Neural progenitor cell (in vitro differentiated cells): ENCODE measurements around the gene GOLGA8T. TPM values are rescaled to one million over a fixed set of nuclear protein-coding genes. Genes with fewer than 3 reads are reported as not detected.
"Not testable (repeated sequence)": the region's sequence is repeated elsewhere in the genome, so short reads cannot be mapped to it uniquely, and the experiment has no call there.

ENCODE experiments used
- DNase-seq: peaks from one replicate; pipeline ENCODE4 v3.0.0-alpha.2; 2016; ENCODE audit warnings: low spot score
- H2AFZ ChIP-seq: fragments of 200-600 bp; sonication (generic); replicated peaks from 2 replicates; pipeline ENCODE4 v1.6.1; 2016; ENCODE audit warnings: antibody characterized with exemption
- H3F3A ChIP-seq: fragments of 200-600 bp; sonication (generic); 2 replicates; pipeline ENCODE4 v1.6.1; 2016; ENCODE audit warnings: antibody characterized with exemption, low read depth
- H3K27ac ChIP-seq: fragments of 200-600 bp; sonication (generic); 2 replicates; pipeline ENCODE4 v1.5.1; 2016; ENCODE audit warnings: mild to moderate bottlenecking
- H3K27me3 ChIP-seq: fragments of 200-600 bp; sonication (generic); 2 replicates; pipeline ENCODE4 v1.6.1; 2016; ENCODE audit warnings: mild to moderate bottlenecking, moderate library complexity
- H3K36me3 ChIP-seq: fragments of 200-600 bp; sonication (generic); 2 replicates; pipeline ENCODE4 v1.5.1; 2016
- H3K4me1 ChIP-seq: fragments of 200-600 bp; sonication (generic); 2 replicates; pipeline ENCODE4 v1.6.1; 2016; ENCODE audit warnings: mixed run types
- H3K4me2 ChIP-seq: fragments of 200-600 bp; sonication (generic); 2 replicates; pipeline ENCODE4 v1.6.1; 2016
- H3K4me3 ChIP-seq: fragments of 200-600 bp; sonication (generic); 2 replicates; pipeline ENCODE4 v1.5.1; 2016
- H3K79me2 ChIP-seq: fragments of 200-600 bp; sonication (generic); 2 replicates; pipeline ENCODE4 v1.6.1; 2016; ENCODE audit warnings: low read depth
- H3K9ac ChIP-seq: fragments of 200-600 bp; sonication (generic); 2 replicates; pipeline ENCODE4 v1.6.1; 2016
- H3K9me3 ChIP-seq: fragments of 200-600 bp; sonication (generic); 2 replicates; pipeline ENCODE4 v1.5.1; 2016; ENCODE audit warnings: low read depth
- H4K20me1 ChIP-seq: fragments of 200-600 bp; sonication (generic); 2 replicates; pipeline ENCODE4 v1.6.1; 2016; ENCODE audit warnings: low read depth
- H3K27ac Mint-ChIP-seq: 3 replicates; pipeline ENCODE4 v1.8.0; 2021; ENCODE audit warnings: mixed read lengths
- H3K27me3 Mint-ChIP-seq: 2 replicates; pipeline ENCODE4 v1.8.0; 2022; ENCODE audit warnings: low read depth, mild to moderate bottlenecking, inconsistent platforms, moderate library complexity, mixed read lengths; ENCODE audit not compliant: insufficient read depth
- H3K36me3 Mint-ChIP-seq: 3 replicates; pipeline ENCODE4 v1.8.0; 2021; ENCODE audit warnings: mixed read lengths
- H3K4me1 Mint-ChIP-seq: 3 replicates; pipeline ENCODE4 v1.8.0; 2021; ENCODE audit warnings: mixed read lengths
- H3K4me3 Mint-ChIP-seq: 3 replicates; pipeline ENCODE4 v1.8.0; 2021; ENCODE audit warnings: mild to moderate bottlenecking, moderate library complexity, mixed read lengths
- H3K9me3 Mint-ChIP-seq: 3 replicates; pipeline ENCODE4 v1.8.0; 2020; ENCODE audit warnings: mixed read lengths
- total RNA-seq: library from RNA; depleted of rRNA; stranded (reverse); fragments of >200 nt; gene quantifications from 2 replicates; pipeline ENCODE4 v1.2.3, GENCODE V29; 2015; ENCODE audit warnings: low replicate concordance
- TF ChIP-seq, protein P1 (sequence below): fragments of 200-600 bp; sonication (generic); IDR thresholded peaks from 2 replicates; pipeline ENCODE4 v1.5.1; 2017; ENCODE audit warnings: antibody characterized with exemption, mild to moderate bottlenecking

Gene GOLGA8T
- total RNA-seq, 1 donor from 2014 or later, result not detected

DNA sequence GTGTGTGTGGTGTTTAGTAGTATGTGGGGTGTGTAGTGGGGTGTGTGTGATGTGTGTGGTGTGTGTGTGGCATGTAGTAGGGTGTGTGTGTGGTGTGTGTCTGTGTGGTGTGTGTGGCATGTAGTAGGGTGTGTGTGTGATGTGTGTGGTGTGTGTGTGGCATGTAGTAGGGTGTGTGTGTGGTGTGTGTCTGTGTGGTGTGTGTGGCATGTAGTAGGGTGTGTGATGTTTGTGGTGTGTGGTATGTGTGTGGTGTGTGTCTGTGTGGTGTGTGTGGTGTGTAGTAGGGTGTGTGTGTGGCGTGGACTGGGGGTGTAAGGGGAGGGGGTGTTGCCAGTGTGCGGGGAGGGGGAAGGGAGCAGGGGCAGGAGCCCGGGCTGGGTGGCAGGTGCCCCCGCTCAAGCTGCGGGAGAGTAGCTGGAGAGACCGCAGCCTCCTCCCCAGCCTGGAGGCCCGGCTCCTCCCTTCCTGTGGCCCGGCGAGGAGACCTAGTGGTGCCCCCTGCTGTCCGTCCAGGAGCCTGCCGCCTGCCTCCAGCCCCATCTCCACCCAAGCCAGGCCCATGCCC, 38.3 kb downstream of the GOLGA8T start:
- H3K79me2 ChIP-seq, H3K9me3 ChIP-seq, H3K4me3 ChIP-seq, H3K27ac ChIP-seq, H3K36me3 Mint-ChIP-seq, H3K27me3 ChIP-seq, H2AFZ ChIP-seq, H3K4me1 Mint-ChIP-seq, H3K27ac Mint-ChIP-seq, H3K36me3 ChIP-seq, H3F3A ChIP-seq, H3K9me3 Mint-ChIP-seq, H3K27me3 Mint-ChIP-seq, H3K4me2 ChIP-seq, H4K20me1 ChIP-seq, H3K4me1 ChIP-seq, H3K9ac ChIP-seq: not testable (repeated sequence)
- TF ChIP-seq, protein P1, sequence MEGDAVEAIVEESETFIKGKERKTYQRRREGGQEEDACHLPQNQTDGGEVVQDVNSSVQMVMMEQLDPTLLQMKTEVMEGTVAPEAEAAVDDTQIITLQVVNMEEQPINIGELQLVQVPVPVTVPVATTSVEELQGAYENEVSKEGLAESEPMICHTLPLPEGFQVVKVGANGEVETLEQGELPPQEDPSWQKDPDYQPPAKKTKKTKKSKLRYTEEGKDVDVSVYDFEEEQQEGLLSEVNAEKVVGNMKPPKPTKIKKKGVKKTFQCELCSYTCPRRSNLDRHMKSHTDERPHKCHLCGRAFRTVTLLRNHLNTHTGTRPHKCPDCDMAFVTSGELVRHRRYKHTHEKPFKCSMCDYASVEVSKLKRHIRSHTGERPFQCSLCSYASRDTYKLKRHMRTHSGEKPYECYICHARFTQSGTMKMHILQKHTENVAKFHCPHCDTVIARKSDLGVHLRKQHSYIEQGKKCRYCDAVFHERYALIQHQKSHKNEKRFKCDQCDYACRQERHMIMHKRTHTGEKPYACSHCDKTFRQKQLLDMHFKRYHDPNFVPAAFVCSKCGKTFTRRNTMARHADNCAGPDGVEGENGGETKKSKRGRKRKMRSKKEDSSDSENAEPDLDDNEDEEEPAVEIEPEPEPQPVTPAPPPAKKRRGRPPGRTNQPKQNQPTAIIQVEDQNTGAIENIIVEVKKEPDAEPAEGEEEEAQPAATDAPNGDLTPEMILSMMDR, result peak; percentile 43
- peak overlapping the region; percentile 7 for H3K4me3 Mint-ChIP-seq
- peak; percentile 0 for DNase-seq

DNA sequence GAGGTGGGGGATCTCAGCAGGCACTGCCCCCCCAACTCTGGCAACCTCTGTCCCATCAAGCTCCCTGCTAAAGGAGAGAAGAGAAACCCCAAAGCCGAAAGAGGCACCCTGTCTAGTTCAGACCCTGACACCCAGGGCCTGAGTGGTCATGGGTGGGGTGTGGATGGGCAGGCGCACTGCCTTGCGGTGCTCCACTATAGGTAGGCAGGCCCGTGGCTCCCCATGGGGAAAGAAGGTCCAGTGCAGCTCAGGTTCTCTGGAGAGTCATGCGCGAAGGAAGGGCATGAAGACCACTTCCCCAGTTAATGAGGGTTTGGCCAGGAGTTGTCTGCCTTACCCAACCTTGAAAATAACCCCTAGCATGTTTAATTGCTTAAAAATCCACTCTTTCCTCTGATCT, 40.4 kb downstream of the GOLGA8T start:
- not testable (repeated sequence) for H3K27ac ChIP-seq, H3K27me3 ChIP-seq, H3K4me3 ChIP-seq, H4K20me1 ChIP-seq, H3K4me1 Mint-ChIP-seq, H3K4me1 ChIP-seq, H3K9me3 Mint-ChIP-seq, H3K36me3 Mint-ChIP-seq, H3K36me3 ChIP-seq, H3K9me3 ChIP-seq, H3F3A ChIP-seq, H2AFZ ChIP-seq, H3K4me2 ChIP-seq, H3K79me2 ChIP-seq, H3K27ac Mint-ChIP-seq, H3K9ac ChIP-seq, H3K4me3 Mint-ChIP-seq, H3K27me3 Mint-ChIP-seq
- DNase-seq, result peak; percentile 0

DNA sequence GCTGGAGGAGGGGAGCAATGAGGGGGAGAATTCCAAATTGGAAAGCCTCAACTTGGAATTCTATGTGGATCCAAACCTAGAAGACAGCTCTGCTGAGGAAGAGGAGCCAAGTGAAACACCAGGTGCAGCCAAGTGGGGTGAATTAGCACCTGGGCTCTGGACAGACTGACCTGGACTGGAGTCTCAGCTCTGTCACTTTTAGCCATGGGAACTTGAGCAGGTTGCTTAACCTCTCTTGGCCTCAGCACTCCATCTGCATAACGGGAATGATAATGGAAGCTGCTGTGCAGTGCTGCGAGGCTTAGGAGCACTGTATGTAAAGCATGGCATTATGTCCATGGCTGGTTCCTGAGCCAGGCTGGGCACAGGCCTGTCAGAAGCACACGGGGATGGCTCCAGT, 41.8 kb downstream of the GOLGA8T start:
- H3K4me3 Mint-ChIP-seq, H3K9me3 Mint-ChIP-seq, H3K36me3 ChIP-seq, DNase-seq, H3K27me3 ChIP-seq, H3K4me2 ChIP-seq, H3K9ac ChIP-seq, H3K27ac Mint-ChIP-seq, H3K36me3 Mint-ChIP-seq, H4K20me1 ChIP-seq, H3K4me3 ChIP-seq, H3K79me2 ChIP-seq, H3K9me3 ChIP-seq, H3K4me1 ChIP-seq, H3F3A ChIP-seq, H3K27ac ChIP-seq, H3K27me3 Mint-ChIP-seq, H2AFZ ChIP-seq, H3K4me1 Mint-ChIP-seq: not testable (repeated sequence)

DNA sequence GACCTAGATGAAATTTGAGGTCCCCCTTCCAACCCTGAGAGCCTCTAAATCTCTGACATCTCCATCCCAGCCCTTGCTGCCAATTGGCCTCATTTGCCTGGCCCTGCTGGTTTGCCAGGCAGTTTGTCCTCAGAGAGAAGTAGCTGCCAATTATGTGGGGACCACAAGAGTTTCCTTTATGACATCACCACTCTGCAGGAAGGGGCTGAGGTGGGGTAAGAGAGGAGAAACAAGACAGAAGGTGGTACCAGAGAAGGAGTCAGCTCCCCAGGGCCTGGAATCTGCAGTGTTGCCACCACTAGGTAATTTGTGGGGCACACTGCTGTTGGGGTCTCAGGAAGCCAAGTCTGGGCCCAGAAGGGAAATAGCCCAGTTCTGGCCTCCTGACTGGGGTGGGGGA, 45.0 kb downstream of the GOLGA8T start:
- H3K4me1 ChIP-seq, H3F3A ChIP-seq, H3K79me2 ChIP-seq, H4K20me1 ChIP-seq, H3K9me3 Mint-ChIP-seq, H2AFZ ChIP-seq, H3K27me3 ChIP-seq, H3K4me3 ChIP-seq, H3K36me3 Mint-ChIP-seq, H3K9me3 ChIP-seq, H3K27me3 Mint-ChIP-seq, H3K27ac ChIP-seq, H3K36me3 ChIP-seq, DNase-seq, H3K4me2 ChIP-seq, H3K4me3 Mint-ChIP-seq, H3K27ac Mint-ChIP-seq, H3K4me1 Mint-ChIP-seq, H3K9ac ChIP-seq: not testable (repeated sequence)

DNA sequence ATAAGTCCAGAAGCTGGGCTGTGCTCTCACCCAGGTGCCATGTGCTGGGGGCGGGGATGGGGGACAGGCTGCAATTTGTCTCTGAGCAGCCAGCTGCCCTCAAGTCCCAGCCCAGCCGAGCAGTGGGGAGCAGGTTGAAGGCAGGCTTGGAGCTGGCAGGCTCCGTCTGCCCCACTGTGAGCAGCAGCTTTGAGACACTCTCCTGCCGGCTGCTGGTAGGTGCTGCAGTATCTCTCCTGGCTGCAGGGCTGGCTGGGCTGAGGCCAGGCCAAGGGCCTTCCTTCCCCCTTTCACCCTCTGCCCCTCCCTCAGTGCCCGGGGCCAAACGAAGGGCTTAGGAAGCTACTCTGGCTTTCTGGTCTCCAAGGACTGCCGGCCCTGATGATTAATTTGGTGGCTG, 50.6 kb downstream of the GOLGA8T start:
- not testable (repeated sequence) for H3K27ac ChIP-seq, H4K20me1 ChIP-seq, H3K4me3 Mint-ChIP-seq, H3K4me1 ChIP-seq, H3K27ac Mint-ChIP-seq, H3K9me3 Mint-ChIP-seq, H3K9me3 ChIP-seq, H3K4me3 ChIP-seq, H3K4me1 Mint-ChIP-seq, H3K79me2 ChIP-seq, H2AFZ ChIP-seq, H3K9ac ChIP-seq, H3K27me3 Mint-ChIP-seq, H3F3A ChIP-seq, H3K36me3 Mint-ChIP-seq, H3K36me3 ChIP-seq, DNase-seq, H3K4me2 ChIP-seq, H3K27me3 ChIP-seq

DNA sequence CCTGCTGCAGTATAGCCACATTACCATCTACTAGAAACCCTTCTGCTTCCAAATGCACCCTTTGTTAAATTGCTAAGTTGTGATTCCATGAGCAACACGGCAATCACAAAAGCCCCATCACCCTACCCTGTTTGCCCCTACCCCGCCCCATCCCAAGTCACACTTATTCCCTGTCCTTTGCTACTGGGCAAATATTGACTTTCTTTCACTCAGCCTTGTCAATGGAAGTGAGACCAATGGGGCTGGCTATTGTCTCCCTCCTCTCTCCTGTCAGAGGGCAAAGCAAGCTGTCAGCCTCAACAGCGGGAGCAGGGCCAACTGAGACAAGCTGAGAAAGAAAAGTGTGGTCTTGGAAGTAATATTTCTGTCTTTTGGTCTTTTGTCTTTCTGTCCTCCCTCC, 52.6 kb downstream of the GOLGA8T start:
- not testable (repeated sequence) for H3K36me3 Mint-ChIP-seq, H3K4me2 ChIP-seq, H3K4me3 ChIP-seq, H3K9me3 Mint-ChIP-seq, H4K20me1 ChIP-seq, H3K4me1 ChIP-seq, H3K36me3 ChIP-seq, H3K27ac Mint-ChIP-seq, H2AFZ ChIP-seq, H3K9ac ChIP-seq, DNase-seq, H3K27me3 Mint-ChIP-seq, H3K4me3 Mint-ChIP-seq, H3F3A ChIP-seq, H3K79me2 ChIP-seq, H3K9me3 ChIP-seq, H3K4me1 Mint-ChIP-seq, H3K27ac ChIP-seq
- H3K27me3 ChIP-seq, result peaks cover 24% of the 10 kb centered on the region

DNA sequence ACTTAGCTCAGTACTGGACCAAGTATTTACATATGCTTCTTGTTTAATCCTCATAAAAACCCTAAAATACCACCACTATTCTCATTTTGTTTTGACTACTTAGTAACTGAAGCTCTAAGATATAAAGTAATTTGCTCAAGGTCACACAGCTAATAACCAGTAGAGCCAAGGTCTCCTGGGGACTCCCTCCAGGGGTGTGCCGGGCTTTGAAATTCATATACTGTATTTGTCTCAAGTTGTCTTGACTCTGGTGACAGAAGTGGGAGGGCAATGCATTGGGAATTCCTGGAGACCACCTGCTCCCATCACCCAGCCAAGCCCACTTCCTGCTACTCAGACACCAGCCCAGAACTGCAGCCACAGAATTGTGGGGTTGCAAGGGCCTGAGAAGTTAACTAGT, 54.9 kb downstream of the GOLGA8T start:
- H3K36me3 ChIP-seq, H4K20me1 ChIP-seq, H3K9me3 ChIP-seq, H3K27ac ChIP-seq, H3K79me2 ChIP-seq, H3K4me1 ChIP-seq, H3K4me3 ChIP-seq, H3K4me2 ChIP-seq, H3K36me3 Mint-ChIP-seq, H2AFZ ChIP-seq, H3K27me3 Mint-ChIP-seq, H3F3A ChIP-seq, H3K4me3 Mint-ChIP-seq, H3K27ac Mint-ChIP-seq, H3K9me3 Mint-ChIP-seq, H3K4me1 Mint-ChIP-seq, DNase-seq, H3K9ac ChIP-seq: not testable (repeated sequence)
- H3K27me3 ChIP-seq, result peaks cover 38% of the 10 kb centered on the region
